HEK293T (cell line): Measurements from ENCODE around the gene NRP1.
"Not testable (repeated sequence)": the region's sequence is repeated elsewhere in the genome, so short reads cannot be mapped to it uniquely, and the experiment has no call there.

Experiments
- ARNT ChIP-seq: fragments of 450-650 bp; IDR thresholded peaks from 2 replicates; pipeline ENCODE4 v1.6.1; 2017; ENCODE audit warnings: mild to moderate bottlenecking
- BHLHE40 ChIP-seq: fragments of 450-650 bp; IDR thresholded peaks from 2 replicates; pipeline ENCODE4 v1.6.1; 2016; ENCODE audit warnings: mild to moderate bottlenecking, moderate library complexity, borderline replicate concordance
- ELF4 ChIP-seq: fragments of 450-650 bp; IDR thresholded peaks from 2 replicates; pipeline ENCODE4 v1.6.1; 2017; ENCODE audit warnings: antibody characterized with exemption
- FOXK2 ChIP-seq: fragments of 450-650 bp; IDR thresholded peaks from 2 replicates; pipeline ENCODE4 v1.6.1; 2016; ENCODE audit warnings: mild to moderate bottlenecking
- FOXM1 ChIP-seq: fragments of 450-650 bp; IDR thresholded peaks from 2 replicates; pipeline ENCODE4 v1.6.1; 2017; ENCODE audit warnings: mild to moderate bottlenecking, borderline replicate concordance
- HDGF ChIP-seq: fragments of 450-650 bp; IDR thresholded peaks from 2 replicates; pipeline ENCODE4 v1.6.1; 2017; ENCODE audit warnings: antibody characterized with exemption, borderline replicate concordance
- L3MBTL2 ChIP-seq: fragments of 450-650 bp; conservative IDR thresholded peaks from 2 replicates; pipeline ENCODE4 v1.6.1; 2016; ENCODE audit warnings: mild to moderate bottlenecking
- PKNOX1 ChIP-seq: fragments of 450-650 bp; IDR thresholded peaks from 2 replicates; pipeline ENCODE4 v1.6.1; 2016
- SP1 ChIP-seq: fragments of 450-650 bp; IDR thresholded peaks from 2 replicates; pipeline ENCODE4 v1.6.1; 2017
- SUZ12 ChIP-seq: fragments of 450-650 bp; IDR thresholded peaks from 2 replicates; pipeline ENCODE4 v1.6.1; 2016; ENCODE audit warnings: mild to moderate bottlenecking
- TARDBP ChIP-seq: fragments of 450-650 bp; IDR thresholded peaks from 2 replicates; pipeline ENCODE4 v1.6.1; 2016
- ZNF384 ChIP-seq: fragments of 450-650 bp; IDR thresholded peaks from 2 replicates; pipeline ENCODE4 v1.6.1; 2016

DNA sequence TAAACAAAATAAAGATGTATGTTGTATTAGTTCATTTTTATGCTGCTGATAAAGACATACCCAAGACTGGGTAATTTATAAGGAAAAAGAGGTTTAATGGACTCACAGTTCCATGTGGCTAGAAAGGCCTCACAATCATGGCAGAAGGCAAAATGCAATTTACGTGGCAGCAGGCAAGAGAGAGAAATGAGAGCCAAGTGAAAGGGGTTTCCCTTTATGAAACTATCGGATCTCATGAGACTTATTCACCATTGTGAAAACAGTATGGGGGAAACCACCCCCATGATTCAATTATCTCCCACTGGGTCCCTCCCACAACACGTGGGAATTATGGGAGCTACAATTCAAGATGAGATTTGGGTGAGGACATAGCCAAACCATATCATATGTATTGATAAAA, 49.7 kb upstream of the NRP1 start:
- not testable (repeated sequence) for TF ChIP-seq SP1, BHLHE40, FOXK2, HDGF, SUZ12, L3MBTL2, PKNOX1, ELF4, FOXM1, ZNF384, TARDBP, ARNT
